DMS153 treated with DMSO at 0.1 percent for 48 hours (cell line): ENCODE measurements around the gene CPO.
"Not testable (repeated sequence)": the region's sequence is repeated elsewhere in the genome, so short reads cannot be mapped to it uniquely, and the experiment has no call there.

Source experiments
- DNase-seq: peaks from one replicate; lab custom pipeline; 2025; ENCODE audit not compliant: unreplicated experiment; lab: John Stamatoyannopoulos, UW

The CPO gene

DNA sequence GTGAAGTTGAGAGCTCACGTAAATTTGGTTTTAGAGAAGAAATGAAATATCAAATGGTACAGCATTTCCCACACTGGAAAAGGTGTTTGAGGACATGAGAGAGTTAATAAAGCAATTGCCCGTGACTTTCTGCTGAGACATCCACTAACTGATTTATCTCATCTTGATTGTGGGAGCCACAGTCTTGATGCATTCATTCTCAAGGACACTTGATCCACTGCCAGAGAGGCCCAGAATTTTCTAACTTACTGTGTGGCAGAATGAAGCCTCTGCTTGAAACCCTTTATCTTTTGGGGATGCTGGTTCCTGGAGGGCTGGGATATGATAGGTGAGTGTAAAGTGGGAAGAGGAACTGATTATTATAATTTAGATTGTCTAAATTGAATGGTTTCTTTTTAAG is at the start of gene CPO:
TSS of gene CPO (plus strand) at position 179 of the 400 bp plus-strand sequence. CDS start at position 261, 82 bp downstream.
- DNase-seq, result no peak

GRCh38 chr2:206890179-206890578 is 49.1 kb upstream of the CPO start:
- DNase-seq, result no peak

DNA sequence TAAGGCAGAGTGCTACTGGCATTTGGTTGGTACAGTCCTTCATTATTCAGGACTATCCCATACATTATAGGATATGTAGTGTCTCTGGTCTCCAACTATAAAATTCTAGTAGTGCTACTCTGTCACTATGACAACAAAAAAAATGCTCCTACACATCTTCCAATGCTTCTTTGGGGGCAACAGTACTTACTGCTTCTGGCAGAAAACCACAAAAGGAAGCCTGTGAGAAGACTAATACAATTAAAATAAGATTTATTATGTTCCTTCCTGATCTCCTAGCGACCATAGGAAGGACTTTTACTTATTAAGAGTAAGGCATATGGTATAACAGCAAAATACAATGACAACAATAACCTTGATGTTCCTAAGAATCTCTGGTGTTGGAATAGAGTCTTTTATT is 48.4 kb upstream of the CPO start:
- DNase-seq, result no peak

DNA sequence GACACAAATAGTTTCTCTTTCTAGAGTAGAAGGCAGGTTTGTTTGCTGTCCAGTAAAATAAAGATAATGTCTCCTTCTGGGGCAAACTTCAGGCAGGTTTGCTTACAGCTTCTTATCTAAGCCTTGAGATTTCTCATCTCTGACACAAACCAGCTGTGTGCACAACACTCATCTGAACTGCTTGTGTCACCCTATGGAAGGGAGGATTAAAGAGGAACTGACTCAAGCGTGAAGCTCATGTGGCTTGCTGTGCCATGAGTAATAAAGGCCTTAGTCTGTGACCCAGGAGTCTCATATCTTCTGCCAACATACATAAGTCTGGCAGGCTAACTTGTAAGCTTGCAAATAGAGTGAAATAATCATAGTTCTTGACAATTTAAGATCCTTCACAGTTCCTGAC is 24.2 kb upstream of the CPO start:
- DNase-seq, result no peak

DNA sequence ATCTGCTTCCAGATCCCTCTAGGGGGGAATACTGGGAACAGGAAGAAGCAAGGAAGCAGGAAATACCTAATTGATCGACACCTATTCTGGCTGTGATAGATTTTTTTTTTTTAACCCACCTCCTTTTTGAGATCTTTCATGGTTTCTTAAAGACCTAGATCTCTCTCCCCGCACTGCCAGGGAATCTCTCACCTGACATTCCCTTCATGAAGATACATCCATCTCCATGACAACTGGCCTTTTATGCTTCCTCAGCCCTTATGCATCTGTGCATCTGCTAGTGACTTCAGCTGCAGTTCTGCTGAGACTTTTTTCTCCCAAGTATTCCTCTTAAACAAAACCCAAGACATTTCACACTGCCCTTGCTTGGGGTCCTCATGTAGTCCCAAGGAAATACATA is 21.1 kb upstream of the CPO start:
- DNase-seq, result no peak

DNA sequence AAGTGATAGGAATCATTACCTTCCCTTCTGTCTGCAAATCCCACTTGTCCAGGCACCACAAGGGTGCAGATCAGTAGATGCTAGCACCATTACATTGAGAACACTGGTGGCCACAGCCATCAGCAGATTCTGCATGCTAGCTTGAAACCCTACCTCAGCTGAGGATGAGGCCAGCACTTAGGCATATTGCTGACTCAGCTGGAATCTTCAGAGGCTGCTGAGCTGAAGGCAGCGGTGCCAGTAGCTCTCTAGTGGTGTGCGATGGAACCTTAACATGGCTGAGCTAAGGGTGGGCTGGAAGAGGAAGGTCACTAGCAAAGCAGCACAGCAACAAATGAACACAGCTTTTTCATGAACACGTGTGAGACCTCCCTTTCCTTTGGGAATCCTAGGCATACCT is 19.0 kb upstream of the CPO start:
- DNase-seq, result no peak

- DNase-seq, result no peak
These were observed 18.4 kb upstream of the CPO start for GRCh38 chr2:206920951-206921350.

DNA sequence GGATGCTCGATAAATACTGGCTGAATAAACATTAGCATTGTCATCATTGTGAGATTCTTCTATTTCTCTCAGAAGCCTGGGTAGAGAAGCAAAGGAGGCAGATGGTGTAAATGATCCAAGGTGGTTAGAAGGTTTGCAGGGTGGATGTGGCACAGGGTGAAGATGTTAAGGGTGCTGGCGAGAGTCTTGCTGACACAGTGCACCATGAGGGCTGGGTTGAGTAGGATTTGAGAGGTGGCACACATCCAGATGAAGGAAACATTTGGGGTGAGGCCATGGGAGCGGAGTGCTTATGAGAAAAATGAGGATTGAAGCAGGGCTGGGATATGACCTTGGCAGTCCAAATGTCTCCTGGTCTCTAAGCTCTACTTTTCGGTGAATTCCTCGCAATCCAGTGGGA is 17.8 kb upstream of the CPO start:
- DNase-seq, result no peak

GRCh38 chr2:206935991-206936842 is 3.1 kb upstream of the CPO start:
- no peak for DNase-seq

DNA sequence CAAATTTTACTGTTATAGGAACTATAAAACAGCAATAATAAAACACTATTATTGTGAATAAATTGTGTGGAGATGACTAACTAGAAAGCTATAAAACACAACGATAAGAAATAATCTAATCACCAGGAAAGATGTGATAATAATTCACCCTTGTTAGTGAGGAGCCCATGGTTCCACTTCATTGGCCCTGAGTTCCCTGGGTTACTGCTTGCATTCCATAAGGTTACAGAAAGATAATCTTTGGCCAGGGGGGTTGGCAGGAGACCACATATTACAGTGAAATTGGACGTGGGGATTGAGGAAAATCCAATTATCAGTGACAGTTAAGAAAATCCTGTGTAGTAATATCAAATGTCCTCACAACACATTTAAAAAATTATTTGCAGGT is 2.5 kb upstream of the CPO start:
- DNase-seq, result no peak

DNA sequence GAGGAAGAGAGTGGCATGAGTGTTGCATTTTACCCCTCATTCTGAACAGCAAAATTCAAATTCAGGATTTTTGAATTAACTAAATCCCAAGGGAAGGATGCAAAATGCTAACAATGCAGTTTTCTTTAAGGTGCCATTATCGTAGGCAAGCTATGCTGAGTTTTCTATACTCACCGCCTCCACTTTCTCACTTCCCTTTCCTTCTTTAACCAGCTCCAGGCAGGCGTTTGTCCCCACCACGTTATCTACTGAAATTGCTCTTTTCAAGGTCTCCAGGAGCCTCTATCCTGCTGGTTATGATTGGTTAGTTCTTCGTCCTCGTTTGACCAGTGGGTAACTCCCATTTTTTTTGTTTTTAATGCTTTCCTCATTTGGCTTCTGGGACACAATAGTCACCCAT is 1.8 kb upstream of the CPO start:
- no peak for DNase-seq

- DNase-seq, result no peak
These were observed 1.2 kb downstream of the CPO start for GRCh38 chr2:206940546-206940945.

DNA sequence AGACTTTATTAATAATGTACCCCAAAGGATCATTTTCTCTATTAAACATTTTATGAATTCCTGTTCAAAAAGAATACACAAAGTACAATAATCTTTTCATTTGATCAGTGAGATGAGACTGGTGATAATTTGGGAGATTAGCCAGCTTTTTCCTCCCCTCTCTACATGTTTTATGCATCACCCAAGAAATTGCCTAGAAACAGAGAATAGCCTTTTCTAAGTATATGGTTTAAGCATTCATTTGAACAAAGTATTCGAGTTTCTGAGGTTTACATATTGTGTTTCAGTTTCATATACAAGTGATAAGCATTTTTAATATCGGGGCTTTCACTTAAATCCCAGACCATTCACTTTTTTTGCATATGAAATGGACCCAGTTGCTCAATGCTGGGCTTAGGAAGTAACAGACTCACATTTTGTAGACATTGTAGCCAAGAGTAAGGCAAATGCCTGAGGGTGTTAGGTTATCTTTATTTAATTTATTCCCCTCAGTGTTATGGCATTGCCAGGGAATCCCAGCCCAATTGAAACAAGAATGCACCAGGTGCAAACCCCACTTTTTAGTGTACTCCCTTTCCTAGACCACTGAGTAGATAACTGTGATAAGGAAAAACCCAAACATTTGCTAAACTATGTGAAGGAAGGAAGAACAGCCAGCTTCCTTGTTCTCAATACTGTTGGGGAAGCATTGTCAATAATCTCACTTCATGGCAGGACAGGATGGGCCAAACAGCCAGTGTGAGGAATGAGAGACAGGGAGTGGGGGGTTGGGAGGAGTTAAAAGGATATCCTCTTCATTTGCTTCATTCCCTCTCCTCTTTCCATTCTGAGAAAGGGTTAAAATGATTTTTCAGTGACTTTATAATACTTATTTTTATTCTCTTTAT is 3.5 kb downstream of the CPO start:
- DNase-seq, result no peak

GRCh38 chr2:206953404-206953803 is 14.1 kb downstream of the CPO start:
- DNase-seq, result not testable (repeated sequence)

DNA sequence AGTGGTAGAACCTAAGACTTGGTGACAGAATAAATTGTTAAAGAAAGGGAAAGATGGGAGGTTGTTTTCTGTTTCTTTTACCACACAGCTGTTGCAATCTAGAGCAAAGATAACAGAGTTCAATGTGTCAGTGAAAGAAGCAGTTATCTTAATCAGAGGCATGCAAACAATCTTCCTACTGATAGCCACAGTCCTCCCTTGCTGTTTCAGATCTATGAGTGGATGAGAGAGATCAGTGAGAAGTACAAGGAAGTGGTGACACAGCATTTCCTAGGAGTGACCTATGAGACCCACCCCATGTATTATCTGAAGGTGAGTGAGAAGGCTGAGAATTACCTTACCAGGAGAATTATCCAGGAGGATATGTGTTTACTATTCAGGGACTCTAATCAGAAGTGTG is 15.9 kb downstream of the CPO start:
- DNase-seq, result no peak

DNA sequence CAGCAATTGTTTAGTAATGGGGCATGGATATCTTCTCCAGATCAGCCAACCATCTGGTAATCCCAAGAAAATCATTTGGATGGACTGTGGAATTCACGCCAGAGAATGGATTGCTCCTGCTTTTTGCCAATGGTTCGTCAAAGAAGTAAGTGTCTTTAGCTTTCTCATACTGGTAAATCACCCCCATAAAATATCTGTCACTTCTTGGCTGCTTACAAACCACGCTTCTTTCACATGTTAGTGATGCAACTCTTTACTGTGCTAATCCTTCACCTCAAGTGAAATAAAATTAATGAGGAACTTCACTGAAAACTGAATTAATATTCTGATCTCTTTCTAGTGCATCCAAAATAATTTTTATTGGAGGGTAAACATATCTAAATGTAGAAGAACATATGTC is 18.9 kb downstream of the CPO start:
- no peak for DNase-seq

DNA sequence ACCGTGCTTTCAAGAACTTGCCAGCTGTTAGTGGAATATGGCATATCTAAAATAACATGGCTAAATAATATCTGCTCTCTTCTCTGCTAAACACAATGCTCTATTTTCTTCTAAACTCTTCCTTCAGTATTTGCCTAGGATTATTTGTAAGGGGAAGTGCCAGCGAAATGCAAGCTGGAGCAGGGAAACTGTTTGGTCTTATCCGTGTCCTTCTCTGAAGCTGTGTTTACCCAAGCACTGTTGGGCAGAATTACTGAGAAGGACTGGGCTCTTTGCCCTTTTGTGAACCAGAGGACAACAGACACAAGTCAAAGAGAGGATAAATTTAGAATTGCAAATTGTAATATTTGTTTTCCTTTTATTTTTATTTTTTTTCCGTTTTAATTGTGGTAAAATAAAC is 23.6 kb downstream of the CPO start:
- no peak for DNase-seq

- DNase-seq, result no peak
These were observed 29.1 kb downstream of the CPO start for GRCh38 chr2:206968134-206969086.

DNA sequence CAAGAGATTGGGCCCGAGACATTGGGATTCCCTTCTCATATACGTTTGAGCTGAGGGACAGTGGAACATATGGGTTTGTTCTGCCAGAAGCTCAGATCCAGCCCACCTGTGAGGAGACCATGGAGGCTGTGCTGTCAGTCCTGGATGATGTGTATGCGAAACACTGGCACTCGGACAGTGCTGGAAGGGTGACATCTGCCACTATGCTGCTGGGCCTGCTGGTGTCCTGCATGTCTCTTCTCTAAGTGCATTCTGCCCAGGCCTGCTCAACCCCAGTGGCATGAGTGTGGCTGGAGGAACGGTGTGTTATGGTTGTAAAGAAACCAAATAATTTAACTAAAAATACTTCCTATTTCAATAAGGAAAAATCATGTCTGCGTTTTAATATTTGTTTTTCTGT is 29.9 kb downstream of the CPO start:
- no peak for DNase-seq

- DNase-seq, result no peak
These were observed 31.5 kb downstream of the CPO start for GRCh38 chr2:206970589-206971360.
